ENCODE measurements around the gene AACS.
"Not testable (repeated sequence)": the region's sequence is repeated elsewhere in the genome, so short reads cannot be mapped to it uniquely, and the experiment has no call there.

Gene AACS

DNA sequence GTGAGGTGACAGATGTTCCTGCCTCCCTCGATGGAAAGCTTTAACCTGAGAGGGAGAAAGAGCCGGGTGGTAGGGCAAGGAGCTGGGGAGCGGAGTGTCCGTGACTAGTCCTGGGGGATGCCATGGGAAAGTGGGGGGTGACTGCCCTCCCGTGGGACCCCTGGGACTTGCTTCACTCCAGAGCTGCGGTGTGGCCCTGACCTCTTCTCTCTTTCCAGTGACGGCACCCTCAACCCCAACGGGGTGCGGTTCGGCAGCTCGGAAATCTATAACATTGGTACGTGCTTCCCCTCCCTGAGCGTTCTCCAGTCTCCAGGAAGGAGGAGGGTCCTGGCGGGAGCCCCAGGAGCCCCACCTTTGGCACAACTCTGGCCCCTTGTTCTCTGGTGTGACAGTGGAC lies 69.3 kb downstream of the AACS start:
- no peak for DNase-seq (ENCODE audit: extremely low read depth, low read depth)
- TF ChIP-seq, protein P1, sequence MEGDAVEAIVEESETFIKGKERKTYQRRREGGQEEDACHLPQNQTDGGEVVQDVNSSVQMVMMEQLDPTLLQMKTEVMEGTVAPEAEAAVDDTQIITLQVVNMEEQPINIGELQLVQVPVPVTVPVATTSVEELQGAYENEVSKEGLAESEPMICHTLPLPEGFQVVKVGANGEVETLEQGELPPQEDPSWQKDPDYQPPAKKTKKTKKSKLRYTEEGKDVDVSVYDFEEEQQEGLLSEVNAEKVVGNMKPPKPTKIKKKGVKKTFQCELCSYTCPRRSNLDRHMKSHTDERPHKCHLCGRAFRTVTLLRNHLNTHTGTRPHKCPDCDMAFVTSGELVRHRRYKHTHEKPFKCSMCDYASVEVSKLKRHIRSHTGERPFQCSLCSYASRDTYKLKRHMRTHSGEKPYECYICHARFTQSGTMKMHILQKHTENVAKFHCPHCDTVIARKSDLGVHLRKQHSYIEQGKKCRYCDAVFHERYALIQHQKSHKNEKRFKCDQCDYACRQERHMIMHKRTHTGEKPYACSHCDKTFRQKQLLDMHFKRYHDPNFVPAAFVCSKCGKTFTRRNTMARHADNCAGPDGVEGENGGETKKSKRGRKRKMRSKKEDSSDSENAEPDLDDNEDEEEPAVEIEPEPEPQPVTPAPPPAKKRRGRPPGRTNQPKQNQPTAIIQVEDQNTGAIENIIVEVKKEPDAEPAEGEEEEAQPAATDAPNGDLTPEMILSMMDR (IDR thresholded peaks at IDR 0.05; ENCODE audit: low read depth, low read length) = no peak

DNA sequence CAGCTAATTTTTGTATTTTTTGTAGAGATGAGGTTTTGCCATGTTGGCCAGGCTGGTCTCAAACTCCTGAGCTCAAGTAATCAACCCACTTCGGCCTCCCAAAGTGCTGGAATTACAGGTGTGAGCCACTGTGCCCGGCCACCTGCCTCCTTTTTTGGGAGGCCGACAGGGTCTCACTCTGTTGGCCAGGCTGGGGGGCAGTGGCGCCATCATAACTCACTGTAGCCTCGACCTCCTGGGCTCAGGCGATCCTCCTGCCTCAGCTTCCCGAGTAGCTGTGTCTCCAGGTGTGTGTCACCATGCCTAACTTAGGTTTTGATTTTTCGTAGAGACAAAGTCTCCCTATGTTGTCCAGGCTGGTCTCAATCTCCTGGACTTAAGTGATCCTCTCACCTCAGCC lies 70.7 kb downstream of the AACS start:
- TF ChIP-seq, protein P1 (IDR thresholded peaks at IDR 0.05; ENCODE audit: low read depth, low read length) = no peak
- no peak for DNase-seq (ENCODE audit: extremely low read depth, low read depth)

DNA sequence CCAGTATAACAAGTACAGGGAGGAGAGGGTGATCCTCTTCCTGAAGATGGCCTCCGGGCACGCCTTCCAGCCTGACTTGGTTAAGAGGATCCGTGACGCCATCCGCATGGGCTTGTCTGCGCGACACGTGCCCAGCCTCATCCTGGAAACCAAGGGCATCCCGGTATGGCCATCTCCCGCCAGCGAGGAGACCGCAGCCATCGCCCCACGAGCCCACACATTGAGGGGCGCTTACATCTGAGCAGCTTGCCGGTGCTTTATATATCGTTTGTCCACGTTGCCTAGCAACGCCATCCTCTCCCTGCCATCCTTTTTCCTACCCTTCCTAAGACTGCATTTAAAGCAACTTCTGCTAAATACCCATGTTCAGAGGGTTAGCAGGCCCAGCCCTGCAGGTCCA lies 71.5 kb downstream of the AACS start:
- no peak for DNase-seq (ENCODE audit: extremely low read depth, low read depth)
- TF ChIP-seq, protein P1 (IDR thresholded peaks at IDR 0.05; ENCODE audit: low read depth, low read length) = no peak

DNA sequence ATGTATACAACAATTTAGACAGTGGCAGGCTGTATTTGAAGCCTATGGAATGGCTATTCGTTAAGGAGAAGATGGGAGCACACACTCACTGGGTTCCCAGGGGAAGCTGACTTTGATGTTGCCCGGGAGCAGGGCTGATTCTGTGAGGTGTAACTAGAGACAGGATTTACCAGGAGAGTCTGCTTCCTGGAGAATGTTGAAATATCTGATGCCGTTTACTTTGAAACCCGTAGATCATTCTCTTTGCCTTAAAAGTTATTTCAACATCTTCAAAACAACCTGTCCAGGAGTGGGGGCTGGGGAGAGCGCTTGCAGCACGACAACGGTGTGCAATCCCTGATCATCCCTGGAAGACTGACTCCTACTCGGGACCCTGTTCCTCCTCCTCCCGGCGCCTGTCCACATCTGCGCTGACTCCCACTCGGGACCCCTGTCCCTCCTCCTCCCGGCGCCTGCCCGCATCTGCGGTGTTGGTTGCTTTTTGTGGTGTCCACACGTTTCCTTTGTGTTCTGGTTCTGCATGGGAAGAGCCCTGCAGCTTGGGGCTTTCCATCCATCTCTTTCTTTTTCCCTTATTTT lies 72.6 kb downstream of the AACS start:
- no peak for DNase-seq (ENCODE audit: extremely low read depth, low read depth)
- TF ChIP-seq, protein P1 (IDR thresholded peaks at IDR 0.05; ENCODE audit: low read depth, low read length) = no peak

DNA sequence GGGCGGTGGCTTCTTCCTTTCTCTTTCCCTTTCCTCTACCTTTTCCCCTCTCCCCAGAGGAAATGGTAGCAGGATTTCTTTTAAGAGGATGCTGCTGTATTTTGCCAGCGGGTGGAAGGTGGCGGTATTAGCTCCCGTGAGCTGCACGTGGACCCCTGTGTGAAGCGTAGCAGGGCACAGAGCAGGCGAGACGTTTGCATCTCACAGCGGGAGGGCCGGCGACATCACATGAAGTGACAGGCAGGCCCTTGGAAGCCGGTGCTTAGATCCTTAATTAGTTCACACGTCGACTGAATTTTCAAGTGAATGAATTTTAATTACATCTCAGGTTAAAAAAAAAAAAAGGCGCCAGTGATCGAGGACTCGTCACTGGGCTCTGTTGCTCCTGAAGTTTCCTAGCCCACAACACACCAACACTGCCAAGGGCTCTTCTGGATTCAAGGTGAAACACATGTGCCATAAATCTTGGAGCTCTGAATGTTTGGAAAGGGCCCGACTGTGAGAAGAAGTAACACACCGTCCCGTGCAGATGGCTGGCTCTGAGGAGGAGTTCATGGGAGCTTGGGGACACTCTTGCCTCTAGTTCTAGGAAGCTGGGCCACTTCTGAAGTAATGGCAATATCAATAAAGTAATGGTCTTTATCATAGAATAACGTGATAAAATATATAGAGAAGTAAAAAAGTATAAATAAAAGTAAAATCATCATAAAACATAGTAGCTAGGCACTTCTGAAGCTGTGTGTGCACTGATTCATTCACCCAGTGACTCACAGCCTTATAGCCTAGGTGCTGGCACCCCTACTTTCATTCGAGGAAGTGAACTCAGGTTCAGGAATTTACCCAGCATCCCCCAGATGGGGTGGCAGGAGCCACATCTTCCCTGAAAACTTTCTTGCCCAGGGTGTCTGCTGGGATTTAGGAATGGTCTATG lies 75.3 kb downstream of the AACS start:
- TF ChIP-seq, protein P1 (IDR thresholded peaks at IDR 0.05; ENCODE audit: low read depth, low read length) = no peak
- DNase-seq (ENCODE audit: extremely low read depth, low read depth) = no peak

DNA sequence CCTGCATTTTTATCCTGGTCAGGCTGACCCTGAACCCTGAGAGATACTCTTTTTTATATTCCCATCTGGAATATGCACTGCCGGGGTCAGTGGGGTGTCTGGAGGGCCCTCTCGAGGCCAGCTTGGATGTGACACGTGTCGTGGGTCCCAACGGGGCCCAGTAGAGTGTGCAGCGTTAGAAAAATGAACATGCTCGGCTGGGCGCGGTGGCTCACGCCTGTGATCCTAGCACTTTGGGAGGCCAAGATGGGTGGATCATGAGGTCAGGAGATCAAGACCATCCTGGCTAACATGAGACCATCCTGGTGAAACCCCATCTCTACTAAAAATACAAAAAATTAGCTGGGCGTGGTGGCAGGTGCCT lies 76.0 kb downstream of the AACS start:
- DNase-seq (ENCODE audit: extremely low read depth, low read depth) = not testable (repeated sequence)

DNA sequence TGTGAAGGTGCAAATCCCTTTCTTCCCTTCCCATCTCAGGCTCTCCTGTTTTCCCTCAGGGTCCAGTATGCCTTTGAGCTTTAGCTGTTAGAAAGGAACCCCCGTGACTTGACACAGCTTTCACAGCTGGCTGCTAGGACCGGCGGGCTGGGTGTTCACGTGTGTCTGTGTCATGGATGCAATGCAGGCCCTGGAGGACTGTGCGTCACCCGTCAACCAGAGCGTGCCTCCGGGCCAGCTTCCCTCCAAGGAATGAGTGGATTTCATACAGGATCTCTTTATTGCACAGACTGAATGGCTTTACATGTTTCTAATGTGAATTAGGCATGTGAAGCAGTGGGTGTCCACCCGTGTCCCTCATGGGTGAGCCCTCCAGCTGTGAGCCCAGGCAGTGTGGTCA lies 77.4 kb downstream of the AACS start:
- TF ChIP-seq, protein P1 (IDR thresholded peaks at IDR 0.05; ENCODE audit: low read depth, low read length) = no peak
- DNase-seq (ENCODE audit: extremely low read depth, low read depth) = no peak
